Heart left ventricle (tissue), 13 donors: ENCODE results near the gene TNFRSF8.

Source experiments
- CTCF ChIP-seq, 12 donors: fragments of 200-600 bp; sonication (generic) in 4 of 12; IDR thresholded peaks; one replicate each; pipeline versions ENCODE4 v1.5.0 to v1.8.0; 2018 to 2022; ENCODE audit warnings: antibody characterized with exemption in 12 of 12, mild to moderate bottlenecking in 5 of 12
- POLR2A ChIP-seq, 2 donors: fragments of 450-650 bp; IDR thresholded peaks; one replicate each; pipeline ENCODE4 v1.6.1; 2017; ENCODE audit warnings: antibody characterized with exemption in 2 of 2, mild to moderate bottlenecking in 2 of 2, moderate library complexity in 2 of 2
- donor health status: ischemic (EF 13 %, LVEDD 7.1; RV severe dilation, severe dysfunction).
- donor health status: DM: no; HTN: yes; CAD: no.
- donor health status: DM: no; HTN: no; CAD: no.
- donor health status: ischemic (EF 25% LVEDD 6.9; RV normal size, moderate dysfunction).
- donor health status: ischemic (EF 25% LVEDD 5.7; RV mildly dilated, moderate dysfunction).
- donor health status: ischemic (EF 35%, LVEDD 5.7; RV mildly dilated, moderate dysfunction).
- donor health status: nonischemic (EF 11% LVEDD 7.7; RV severe dilation, severe dysfunction).
- donor health status: DM: yes; HTN: yes; CAD: no.
- donor health status: PGD.
- donor health status: ischemic (EF 29% LVEDD 5.4; RV normal size, mild dysfunction).
- donor health status: nonischemic (EF 23%, LVEDD 6.1; RV moderate dilation, normal function).

GRCh38 chr1:12016182-12016581 is 46.9 kb upstream of the TNFRSF8 start:
- TF ChIP-seq CTCF (IDR thresholded peaks at IDR 0.05) (no peak), POLR2A (IDR thresholded peaks at IDR 0.05) (no peak)
